SK-N-SH treated with all-trans-retinoic acid at 6 μM for 48 hours (cell line): Measurements from ENCODE around the gene BMPR1B.
A peak's percentile ranks its signal among the peaks of the same experiment; 100 is the strongest.

ENCODE experiments used
- ATAC-seq: fragments of 200-7000 bp; cut with Tn5 transposase; 3 replicates; pipeline ENCODE4 v1.9.1; 2020; ENCODE audit warnings: mild to moderate bottlenecking, moderate library complexity
- ARNTL ChIP-seq: fragments of 450-650 bp; formaldehyde crosslinking; IDR thresholded peaks from 2 replicates; pipeline ENCODE4 v1.5.0; 2020; ENCODE audit warnings: low read depth, mild to moderate bottlenecking, moderate library complexity, borderline replicate concordance
- BACH2 ChIP-seq: fragments of 250-450 bp; sonication (Bioruptor Pico); IDR thresholded peaks from 2 replicates; pipeline ENCODE4 v1.9.0; 2021; ENCODE audit warnings: mild to moderate bottlenecking, borderline replicate concordance
- CREB5 ChIP-seq: fragments of 250-450 bp; sonication (Bioruptor Pico); IDR thresholded peaks from 2 replicates; pipeline ENCODE4 v1.5.1; 2020; ENCODE audit warnings: low read depth, mild to moderate bottlenecking, moderate library complexity
- CSDC2 ChIP-seq: fragments of 250-450 bp; sonication (Bioruptor Pico); IDR thresholded peaks from 2 replicates; pipeline ENCODE4 v1.5.0; 2020; ENCODE audit warnings: mild to moderate bottlenecking, moderate library complexity
- GLIS3 ChIP-seq: fragments of 250-450 bp; sonication (Bioruptor Pico); IDR thresholded peaks from 2 replicates; pipeline ENCODE4 v1.5.0; 2020; ENCODE audit warnings: mild to moderate bottlenecking, moderate library complexity
- ISL1 ChIP-seq: fragments of 250-450 bp; sonication (Bioruptor Pico); IDR thresholded peaks from 2 replicates; pipeline ENCODE4 v2.1.2; 2022; ENCODE audit warnings: mild to moderate bottlenecking, moderate library complexity
- POU6F1 ChIP-seq: fragments of 250-450 bp; sonication (Bioruptor Pico); IDR thresholded peaks from 2 replicates; pipeline ENCODE4 v1.8.0; 2021; ENCODE audit warnings: low read depth, mild to moderate bottlenecking, moderate library complexity, borderline replicate concordance
- RARB ChIP-seq: fragments of 250-450 bp; sonication (Bioruptor Pico); IDR thresholded peaks from 2 replicates; pipeline ENCODE4 v1.8.0; 2021; ENCODE audit warnings: mild to moderate bottlenecking, moderate library complexity
- TCF4 ChIP-seq: fragments of 250-450 bp; sonication (Bioruptor Pico); IDR thresholded peaks from 2 replicates; pipeline ENCODE4 v1.8.0; 2021; ENCODE audit warnings: mild to moderate bottlenecking, moderate library complexity, borderline replicate concordance
- TOX ChIP-seq: fragments of 250-450 bp; sonication (Bioruptor Pico); IDR thresholded peaks from 2 replicates; pipeline ENCODE4 v1.8.0; 2021; ENCODE audit warnings: mild to moderate bottlenecking, moderate library complexity, borderline replicate concordance
- ZC3H10 ChIP-seq: fragments of 250-450 bp; sonication (Bioruptor Pico); IDR thresholded peaks from 2 replicates; pipeline ENCODE4 v1.5.1; 2021; ENCODE audit warnings: mild to moderate bottlenecking, moderate library complexity
- ZFP3 ChIP-seq: fragments of 250-450 bp; sonication (Bioruptor Pico); IDR thresholded peaks from 2 replicates; pipeline ENCODE4 v1.5.0; 2020; ENCODE audit warnings: mild to moderate bottlenecking, moderate library complexity
- ZFP30 ChIP-seq: fragments of 450-650 bp; formaldehyde crosslinking; IDR thresholded peaks from 2 replicates; pipeline ENCODE4 v1.5.0; 2022; ENCODE audit warnings: mild to moderate bottlenecking, moderate library complexity
- ZNF70 ChIP-seq: fragments of 450-650 bp; formaldehyde crosslinking; IDR thresholded peaks from 2 replicates; pipeline ENCODE4 v1.5.0; 2020; ENCODE audit warnings: mild to moderate bottlenecking, moderate library complexity

Gene BMPR1B

GRCh38 chr4:95204267-95204844 is 446.6 kb downstream of the BMPR1B start:
- peak; percentile 19; the same call in 1 of the 3 replicates for ATAC-seq

GRCh38 chr4:95204873-95205272 is 447.1 kb downstream of the BMPR1B start:
- TF ChIP-seq BACH2 (CRISPR knock-in tag) (no peak), ARNTL (CRISPR knock-in tag) (no peak), CSDC2 (CRISPR knock-in tag) (no peak), ZNF70 (no peak), ZFP3 (CRISPR knock-in tag) (no peak), ISL1 (CRISPR knock-in tag) (no peak), ZC3H10 (no peak), GLIS3 (no peak), CREB5 (CRISPR knock-in tag) (no peak), TOX (no peak), RARB (no peak)
- peak; percentile 37; the same call in 2 of the 3 replicates for ATAC-seq

More at GRCh38 chr4:95204267-95204844, 446.6 kb downstream of the BMPR1B start:
- no peak for TF ChIP-seq POU6F1 (CRISPR knock-in tag)
- TF ChIP-seq ISL1 (CRISPR knock-in tag) = no peak
- no peak for TF ChIP-seq BACH2 (CRISPR knock-in tag)
- TF ChIP-seq CREB5 (CRISPR knock-in tag) = no peak
- TF ChIP-seq TCF4 (CRISPR knock-in tag) = no peak
- no peak for TF ChIP-seq ZFP30 (CRISPR knock-in tag)
